ENCODE measurements around the gene ATF3.
A peak's percentile ranks its signal among the peaks of the same experiment; 100 is the strongest.
"Not testable (repeated sequence)": the region's sequence is repeated elsewhere in the genome, so short reads cannot be mapped to it uniquely, and the experiment has no call there.

The ATF3 gene

DNA sequence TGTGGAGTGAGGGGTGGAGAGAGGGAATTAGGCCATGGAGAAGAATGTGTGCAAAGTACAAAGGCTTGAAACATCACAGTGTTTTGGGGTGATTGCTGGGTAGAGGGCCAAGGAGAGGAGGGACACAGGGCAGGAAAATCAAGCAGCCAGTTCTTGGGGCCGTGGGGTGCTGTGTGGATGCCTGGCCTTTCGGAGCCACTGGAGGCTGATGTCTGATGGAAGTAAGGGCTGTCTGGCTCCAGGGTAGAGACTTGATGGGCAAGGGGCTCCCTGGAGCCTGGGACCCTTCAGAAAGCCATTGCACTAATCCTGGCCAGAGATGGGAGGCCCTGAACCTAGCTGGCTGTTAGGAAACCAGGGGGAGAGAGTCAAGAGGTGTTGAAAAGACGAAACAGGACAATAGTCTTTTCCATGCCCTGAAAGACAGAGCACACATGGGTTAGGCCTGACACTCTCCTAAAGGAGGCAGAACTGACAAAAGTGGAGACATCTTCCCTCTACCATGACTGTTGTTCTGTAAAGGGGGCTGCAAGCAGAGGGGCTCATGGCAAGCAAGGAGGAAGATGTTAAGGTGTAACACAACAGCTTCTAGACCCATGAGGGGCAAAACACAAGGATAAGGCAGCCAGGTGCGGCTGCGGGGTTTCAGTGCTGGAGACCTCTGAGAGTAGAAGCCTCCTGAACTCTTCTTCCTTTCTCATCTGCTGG lies 21.0 kb downstream of the ATF3 start:
- no peak for DNase-seq

DNA sequence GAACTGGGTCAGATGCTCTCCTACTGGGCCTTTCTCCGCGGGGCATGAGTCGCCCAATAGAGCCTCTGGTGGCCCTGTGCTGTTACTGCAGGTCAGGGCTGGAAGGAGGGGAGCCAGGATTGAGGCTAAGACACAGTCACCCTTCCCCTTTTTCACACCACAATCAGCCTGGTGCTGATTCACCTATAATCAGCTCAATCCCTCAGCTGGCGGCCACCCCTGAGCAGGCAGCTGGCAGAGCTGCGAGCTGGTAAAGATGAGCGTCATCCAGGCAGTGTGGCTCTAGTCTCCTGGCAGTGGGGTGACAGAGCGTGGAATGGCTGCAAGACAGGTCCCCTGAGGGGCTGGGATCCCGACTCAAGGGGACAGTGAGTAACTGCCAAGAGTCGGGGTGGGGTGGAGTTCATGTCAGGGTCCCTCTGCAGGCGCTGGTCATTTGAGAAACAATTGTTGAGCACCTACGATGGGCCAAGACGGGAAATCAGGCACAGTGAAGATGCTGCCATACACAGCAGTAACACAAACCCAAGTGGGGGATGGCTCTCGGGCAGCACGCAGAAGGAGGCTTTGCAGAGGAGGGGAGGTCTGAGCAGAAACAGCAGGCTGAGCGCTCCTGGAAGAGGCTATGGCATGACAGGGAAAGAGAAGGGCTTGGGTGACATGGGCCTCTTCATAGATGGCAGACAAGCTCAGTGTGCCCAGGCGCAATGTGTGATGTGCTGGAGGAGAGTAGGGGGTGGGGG lies 21.8 kb downstream of the ATF3 start:
- peak; percentile 85 for DNase-seq

DNA sequence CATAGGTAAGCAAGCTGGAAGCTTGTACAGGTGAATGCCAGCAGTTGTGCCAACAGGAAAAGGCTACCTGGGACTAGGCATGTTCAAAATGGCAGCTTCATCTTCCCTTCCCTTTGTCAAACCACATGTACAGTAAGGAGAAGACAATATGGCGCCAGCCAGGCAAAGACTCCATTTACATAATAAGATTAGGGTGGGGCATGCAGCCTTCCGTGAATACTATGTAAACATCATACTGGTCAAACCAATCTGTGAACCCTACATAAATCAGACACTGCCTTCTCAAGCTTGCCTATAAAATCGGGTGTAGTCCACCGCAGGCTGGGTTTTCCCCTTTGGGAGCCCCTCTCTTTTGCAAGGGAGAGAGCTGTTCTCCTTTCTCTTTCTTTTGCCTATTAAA lies 24.6 kb downstream of the ATF3 start:
- DNase-seq, result no peak

DNA sequence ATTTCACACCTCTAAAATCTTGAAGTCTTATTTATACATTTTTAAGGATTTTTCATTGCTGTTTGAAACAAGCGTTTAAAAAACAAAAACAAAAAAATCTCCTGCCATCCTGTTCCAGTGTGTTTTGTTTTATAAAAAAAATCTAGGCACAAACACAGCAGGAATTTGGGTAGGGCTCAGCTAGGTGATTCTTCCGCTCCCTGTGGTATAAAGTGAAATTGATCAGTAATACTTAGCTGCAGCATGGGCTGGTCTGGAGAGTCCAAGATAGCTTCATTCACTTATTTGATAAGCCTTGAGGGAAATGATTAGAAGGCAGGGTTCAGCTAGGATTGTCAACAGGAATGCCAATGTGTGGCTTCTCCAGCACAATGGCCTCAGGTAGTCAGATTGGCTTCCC lies 25.7 kb downstream of the ATF3 start:
- no peak for DNase-seq

DNA sequence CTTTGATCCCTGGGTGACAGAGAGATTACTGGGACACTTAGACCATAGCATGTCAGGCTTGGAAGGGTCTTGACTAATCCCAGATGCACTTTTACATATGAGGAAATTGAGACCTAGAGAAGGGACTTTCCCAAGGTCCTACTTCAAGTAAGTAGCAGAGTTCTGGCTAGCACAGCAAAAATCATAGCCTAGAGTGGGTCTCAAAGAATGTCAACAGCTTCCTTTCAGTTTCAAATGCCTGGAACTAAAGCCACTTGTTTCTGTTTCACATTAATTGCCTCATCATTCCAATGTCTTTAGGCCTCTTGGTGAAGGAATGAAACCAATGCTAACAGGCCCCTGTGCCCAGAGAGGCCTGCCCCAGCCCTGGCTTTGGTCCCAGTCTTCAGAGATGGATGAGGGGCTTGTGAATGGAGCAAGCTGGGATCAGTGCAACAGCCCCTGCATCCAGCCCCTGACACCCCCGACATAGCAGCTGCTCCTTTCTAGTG lies 26.6 kb downstream of the ATF3 start:
- no peak for DNase-seq

DNA sequence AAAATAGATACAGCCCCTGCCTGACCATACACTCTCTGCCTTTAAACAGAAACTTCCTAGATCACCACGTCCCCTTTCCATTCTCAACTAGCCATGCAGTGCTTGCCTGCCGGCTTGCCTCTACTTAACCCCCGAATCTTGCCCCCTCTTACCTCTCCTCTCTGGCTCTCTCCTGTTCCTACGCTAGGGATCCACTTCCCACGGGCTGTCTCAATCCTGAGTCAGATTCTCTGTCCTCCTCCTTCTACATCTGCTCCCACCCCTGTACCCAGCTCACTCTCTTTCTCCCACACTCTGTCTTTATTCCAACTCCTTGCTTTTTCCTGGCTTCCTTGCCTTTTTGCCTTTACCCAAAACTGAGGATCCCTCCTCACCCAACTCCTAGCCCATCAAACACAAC lies 29.3 kb downstream of the ATF3 start:
- DNase-seq, result no peak

DNA sequence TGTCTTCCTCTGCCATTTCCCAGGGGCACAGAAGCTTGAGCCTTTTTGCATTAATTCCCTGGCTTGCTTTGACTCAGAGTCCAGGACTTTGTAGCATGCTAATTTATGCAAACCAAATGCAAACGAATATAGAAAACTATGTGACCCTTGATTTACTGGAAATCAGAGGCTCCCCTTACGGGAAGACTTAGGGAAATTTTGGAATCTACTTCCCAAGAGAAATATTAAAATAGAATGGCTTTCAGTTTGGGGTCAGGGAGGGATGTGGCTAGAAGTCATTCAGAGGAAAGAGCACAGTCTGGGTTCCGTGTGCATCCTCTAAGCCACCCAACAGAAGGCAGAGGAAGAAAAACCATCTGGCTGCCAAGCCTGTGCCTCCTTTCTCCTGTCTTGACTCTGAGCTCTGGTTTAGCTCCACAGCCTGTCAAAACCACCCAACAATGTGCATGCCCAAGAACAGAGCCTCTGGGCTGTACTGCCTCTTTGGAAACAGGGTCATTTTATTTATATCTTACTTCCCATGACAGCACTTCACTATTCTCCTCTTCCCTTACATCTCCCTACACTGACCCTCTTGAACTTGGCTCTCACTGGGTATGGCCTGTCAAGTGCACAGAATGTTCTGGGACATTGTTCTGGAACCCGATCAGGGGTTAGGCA lies 30.1 kb downstream of the ATF3 start:
- DNase-seq, result no peak

DNA sequence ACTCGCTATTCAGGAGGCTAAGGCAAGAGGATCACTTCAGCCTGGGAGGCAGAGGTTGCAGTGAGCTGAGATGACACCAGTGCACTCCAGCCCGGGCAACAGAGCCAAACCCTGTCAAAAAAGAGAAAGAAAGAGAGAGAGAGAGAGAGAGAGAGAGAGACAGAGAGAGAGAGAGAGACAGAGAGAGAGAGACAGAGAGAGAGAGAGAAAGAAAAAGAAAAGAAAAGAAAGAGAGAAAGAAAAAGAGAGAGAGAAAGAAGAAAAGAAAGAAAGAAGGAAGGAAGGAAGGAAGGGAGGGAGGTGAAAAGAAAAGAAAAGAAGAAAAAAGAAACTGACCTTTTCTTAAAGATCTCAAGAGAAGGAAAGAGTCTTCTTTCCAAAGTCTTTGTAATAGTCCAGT lies 31.0 kb downstream of the ATF3 start:
- DNase-seq, result not testable (repeated sequence)

DNA sequence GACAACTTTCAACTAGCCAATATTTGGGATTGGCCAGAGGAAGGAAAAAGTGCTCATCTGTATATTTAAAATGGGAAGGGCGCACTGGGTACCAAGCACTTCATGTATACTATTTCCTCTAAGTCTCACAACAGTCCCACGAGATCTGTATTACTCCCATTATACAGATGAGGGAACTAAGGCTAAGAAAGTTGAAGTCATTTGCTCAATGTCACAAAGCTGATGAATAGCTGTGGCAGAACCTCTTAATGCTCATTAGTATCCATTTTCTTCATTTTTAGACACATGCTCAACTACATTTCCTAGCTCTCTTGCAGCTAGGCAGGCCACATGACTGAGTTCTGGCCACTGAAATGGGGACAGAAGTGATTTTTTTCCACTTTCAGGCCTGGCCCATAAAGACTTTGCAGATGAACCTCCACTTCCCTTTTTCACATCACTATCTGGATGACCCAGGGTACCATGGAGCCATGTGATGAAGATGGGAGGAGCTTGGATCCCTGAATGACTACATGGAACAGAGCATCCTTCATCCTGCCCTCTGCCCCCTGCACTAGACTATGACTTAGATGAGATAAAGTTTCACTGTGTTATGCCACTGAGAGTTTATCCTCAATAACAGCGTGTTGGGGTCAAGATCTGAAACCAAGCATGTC lies 31.8 kb downstream of the ATF3 start:
- DNase-seq, result no peak

DNA sequence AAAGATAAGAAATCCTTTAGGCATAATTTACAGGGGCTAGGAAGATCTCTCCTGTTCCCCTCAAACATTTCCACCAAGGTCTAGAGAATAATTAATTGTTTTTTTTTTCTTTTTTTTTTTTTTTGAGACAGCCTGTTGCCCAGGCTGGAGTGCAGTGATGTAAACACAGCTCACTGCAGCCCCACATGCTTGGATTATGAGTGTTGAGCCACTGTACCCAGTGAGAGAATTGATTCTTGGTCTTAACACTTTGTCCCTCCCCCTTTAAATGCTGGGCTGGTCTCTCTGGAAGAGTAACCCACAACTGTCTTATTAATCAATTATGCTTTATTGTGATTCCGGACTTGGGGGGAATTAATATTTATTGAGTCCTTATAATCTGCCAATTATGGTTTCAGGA lies 33.4 kb downstream of the ATF3 start:
- DNase-seq, result no peak

DNA sequence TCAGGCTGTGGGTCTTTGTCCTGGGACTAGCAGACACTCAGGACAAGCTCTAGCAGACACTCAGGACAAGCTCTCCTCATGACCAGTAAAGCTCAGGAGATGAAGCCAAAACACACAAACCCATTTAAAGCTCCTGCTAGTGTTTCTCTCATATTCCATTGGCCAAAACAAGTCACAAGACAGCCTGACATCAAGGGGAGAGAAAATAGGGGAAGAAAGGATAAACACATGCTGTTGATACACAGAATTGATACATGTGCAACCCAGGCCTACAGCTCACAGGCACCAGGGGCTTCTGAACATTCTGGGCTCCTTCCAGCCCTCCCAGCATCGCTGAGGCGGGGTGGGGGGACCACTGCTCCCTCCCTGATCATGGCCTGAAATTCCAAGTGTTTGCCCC lies 35.3 kb downstream of the ATF3 start:
- DNase-seq, result no peak

DNA sequence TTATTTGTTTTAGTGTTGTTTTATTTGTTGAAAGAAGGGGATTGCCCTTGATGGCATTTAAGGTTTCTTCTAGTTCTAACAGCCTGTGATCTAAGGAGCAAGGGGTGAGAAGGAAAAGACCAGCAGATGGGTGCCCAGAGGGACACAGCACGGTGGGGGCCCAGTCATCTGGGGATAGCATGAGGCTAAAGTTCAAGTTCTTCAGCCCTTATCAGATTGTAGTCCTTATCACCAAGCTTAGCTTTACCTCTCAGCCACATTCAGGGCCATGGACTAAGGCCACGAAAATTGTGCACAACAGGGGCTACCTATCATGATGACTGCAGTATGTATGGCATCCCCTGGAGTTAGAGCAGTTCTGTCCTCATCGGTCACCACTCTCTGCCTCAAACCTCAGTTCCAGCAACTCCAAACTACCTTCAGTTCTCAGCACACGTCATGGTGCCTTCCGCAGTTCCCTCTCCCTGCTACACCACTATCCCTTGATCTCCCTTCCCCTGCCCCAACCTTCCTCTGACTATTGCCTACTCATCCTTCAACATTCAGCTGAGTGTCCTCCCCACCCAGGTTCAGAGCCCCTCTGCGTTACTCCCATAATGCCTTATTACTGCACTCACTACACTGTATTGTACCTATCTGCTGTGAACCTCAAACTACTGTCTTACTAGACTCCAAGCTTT lies 36.4 kb downstream of the ATF3 start:
- no peak for DNase-seq

DNA sequence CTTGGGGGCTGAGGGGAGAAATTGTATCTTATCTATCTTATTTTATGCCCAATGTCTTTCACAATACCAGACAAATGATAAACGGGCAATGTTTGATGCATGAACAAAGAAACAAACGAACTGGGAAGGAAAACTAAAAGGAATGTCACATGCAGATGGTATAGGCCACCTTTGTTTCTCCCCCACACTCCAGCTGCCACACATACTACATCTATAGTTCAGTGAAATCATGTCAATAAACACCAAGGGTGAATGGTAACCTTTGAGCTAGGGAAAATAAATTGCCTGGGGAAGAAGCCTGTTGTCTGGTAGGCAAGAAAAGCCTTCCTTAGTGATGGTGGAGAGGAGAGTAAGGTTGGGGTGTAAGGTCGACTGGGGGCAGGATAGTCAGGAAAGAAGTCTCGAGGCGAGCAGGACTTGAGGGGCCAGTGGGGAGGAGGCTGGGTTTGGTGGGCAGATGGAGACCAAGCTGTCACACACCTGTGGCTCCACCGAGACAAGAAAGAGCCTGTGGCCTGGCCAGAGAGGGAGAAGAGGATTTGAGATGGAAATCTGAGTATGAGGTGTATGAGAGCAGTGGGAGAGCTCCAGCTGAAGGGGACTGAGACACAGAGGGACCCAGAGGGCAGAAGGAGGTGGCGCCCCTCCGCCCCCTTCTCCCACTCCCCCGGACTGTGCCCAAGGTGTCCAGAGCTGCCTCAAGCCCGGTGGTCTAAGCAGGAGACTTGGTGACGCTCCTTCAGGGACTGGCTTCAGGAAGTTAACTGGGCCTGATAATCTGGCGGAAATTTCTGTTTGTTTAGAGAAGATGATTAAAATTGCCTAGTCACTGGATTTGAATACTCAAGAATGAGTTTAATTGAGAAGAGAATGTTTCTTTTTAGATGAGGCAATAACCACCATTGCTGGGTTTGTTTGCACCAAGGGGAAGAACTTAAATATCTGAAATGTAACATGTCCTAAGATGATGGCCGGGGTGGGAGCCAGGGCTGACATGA lies 37.3 kb downstream of the ATF3 start:
- no peak for DNase-seq

DNA sequence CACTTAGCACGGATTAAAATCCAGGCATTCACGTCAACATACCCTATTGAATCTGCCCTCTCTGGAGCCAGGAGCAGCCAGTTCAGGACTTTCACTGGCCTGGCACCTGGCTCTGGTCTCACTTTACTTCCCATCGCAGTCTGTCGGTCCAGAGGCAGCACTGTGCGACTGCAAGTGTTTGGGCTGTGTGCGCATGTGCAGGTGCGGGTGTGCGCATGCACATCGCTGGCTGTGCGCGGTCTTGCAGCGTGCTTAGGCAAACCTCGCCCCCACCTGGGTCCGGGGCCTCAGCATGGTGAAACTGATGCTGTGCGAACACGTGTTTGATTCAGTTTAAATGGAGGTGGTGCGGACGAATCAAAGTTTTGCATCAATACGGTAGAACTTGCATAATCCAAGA lies 38.0 kb downstream of the ATF3 start:
- no peak for DNase-seq

DNA sequence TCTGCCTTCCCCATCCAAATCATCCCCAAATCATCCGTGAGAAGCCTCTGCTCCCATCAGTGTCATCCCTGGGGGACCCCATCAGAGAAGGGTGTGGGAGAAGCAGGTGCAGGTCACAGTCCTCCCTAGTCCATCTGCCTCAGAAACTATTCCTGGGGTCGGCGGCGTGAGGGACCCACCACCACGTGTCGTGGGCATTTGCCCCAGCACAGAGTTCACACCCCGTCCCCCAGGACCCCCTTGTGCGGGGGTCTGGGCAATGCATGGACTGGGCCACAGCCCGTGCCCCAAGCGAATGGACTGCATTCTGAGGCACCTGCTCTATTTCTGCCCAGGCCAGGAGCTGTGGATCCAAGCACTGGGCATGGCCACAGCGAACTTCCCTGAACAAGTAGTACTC lies 38.4 kb downstream of the ATF3 start:
- DNase-seq, result no peak

DNA sequence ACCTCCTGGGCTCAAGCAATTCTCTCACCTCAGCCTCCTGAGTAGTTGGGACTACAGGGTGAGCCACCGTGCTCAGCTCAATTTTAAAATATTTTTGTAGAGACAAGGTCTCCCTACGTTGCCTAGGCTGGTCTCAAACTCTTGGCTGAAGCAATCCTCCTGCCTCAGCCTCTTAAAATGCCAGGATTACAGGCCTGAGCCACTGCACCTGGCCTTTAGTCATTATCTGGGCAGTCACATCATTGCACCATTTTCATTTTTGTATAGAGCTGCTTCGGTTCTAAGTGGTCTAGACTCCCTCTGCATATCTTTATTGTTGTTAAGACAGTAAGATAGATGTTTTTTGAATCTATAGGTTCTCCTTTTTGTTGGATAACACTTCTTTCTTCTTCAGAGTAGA lies 39.9 kb downstream of the ATF3 start:
- DNase-seq, result no peak

DNA sequence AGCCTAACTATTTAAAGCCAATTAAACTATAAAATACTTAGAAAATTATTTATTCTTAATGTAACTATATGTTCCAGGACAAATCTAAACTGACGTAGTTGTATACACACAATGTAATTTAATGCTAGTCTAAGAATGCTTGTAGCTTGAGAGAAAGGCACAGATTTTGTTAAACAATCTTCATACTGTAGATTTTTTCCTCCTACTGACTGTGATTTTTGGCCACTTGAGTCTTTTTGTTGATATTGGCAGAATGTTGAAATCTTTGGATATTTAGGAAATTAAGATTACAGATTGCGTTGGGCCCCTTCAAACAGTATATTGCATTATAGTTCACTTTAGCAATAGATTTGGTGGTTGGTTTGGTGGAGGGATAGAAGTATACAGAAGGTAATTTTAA lies 40.5 kb downstream of the ATF3 start:
- no peak for DNase-seq

DNA sequence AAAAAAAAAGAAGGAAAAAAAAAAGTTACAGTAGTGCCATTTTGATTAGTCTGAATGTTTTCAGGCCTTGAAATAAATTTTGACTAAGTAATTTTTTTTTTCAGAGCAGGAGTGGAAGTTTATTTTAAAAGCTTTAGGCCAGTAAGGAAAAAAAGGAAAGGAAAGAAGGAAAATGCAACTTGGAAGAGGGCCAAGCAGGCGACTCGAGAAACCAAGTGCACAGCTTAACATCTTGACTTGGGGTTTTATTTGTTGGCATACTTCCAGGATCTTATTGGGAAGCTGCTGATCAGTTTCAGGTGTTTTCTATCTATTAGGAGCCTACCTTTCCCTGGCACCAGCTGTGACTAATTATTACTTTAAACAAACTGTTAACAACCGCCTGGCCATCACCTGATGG lies 41.7 kb downstream of the ATF3 start:
- no peak for DNase-seq

DNA sequence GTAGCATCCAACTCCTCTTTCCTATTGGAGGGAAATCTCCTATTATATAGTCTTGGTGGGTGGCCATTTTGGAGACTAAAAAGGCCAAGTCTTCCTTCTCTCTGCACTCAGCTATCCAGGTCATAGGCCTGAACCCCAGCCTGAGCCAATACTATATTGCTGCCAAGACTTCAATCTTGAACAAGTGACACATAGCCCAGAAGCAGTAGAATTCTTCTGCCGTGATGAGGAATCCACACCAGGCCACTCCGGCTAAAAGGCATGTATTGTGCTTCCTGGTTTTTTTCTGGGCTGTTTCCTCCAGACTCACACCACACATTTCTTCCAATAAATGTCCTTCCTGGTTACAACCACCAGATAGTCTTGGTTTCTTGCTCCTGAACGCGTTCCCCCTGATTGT lies 43.0 kb downstream of the ATF3 start:
- DNase-seq, result no peak

DNA sequence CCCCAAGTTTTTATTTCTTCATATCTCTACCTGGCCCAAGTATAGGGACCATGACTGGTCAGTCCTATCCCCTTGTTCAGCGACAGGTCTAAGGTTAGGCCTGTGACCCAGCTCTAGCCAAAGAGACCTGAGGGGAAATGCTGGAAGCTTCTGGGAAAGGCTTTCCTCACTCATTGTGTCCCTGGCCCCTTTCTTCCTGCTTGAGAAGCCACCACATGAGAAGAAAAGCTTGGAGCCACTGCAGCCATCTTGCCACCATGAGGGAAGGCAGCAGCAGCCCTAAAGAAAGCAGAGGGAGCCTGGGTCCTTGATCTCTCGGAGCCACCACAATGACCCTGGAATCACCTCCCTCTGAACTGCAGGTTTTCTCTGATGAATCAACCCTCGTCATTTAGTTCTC lies 43.4 kb downstream of the ATF3 start:
- no peak for DNase-seq

DNA sequence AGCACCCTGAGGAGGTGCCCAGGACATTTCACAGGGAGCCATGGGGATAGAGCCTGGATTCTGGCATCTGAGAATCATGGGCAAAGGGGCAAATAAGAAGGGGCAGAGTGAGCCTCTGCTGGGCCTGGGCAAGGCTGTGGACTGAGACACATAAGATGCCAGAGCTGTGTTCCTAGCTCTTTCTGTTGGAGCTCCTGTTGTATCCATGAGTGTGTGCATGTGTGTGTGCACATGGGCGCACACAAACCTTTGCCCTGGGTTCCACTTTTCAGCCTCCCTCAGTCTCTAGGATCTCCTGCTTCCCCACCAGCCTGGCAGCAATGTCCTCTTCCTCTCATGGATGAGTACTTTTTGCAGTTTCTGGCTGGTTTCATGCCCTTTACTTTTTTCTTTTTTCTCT lies 44.0 kb downstream of the ATF3 start:
- no peak for DNase-seq

Measured in activated effector memory CD4-positive, alpha-beta T cell treated with anti-CD3 and anti-CD28 coated beads, Interleukin-2, amount 50 U/mL, for 16 hours (primary cell).